ENCODE data around the gene POR.

Gene POR

DNA sequence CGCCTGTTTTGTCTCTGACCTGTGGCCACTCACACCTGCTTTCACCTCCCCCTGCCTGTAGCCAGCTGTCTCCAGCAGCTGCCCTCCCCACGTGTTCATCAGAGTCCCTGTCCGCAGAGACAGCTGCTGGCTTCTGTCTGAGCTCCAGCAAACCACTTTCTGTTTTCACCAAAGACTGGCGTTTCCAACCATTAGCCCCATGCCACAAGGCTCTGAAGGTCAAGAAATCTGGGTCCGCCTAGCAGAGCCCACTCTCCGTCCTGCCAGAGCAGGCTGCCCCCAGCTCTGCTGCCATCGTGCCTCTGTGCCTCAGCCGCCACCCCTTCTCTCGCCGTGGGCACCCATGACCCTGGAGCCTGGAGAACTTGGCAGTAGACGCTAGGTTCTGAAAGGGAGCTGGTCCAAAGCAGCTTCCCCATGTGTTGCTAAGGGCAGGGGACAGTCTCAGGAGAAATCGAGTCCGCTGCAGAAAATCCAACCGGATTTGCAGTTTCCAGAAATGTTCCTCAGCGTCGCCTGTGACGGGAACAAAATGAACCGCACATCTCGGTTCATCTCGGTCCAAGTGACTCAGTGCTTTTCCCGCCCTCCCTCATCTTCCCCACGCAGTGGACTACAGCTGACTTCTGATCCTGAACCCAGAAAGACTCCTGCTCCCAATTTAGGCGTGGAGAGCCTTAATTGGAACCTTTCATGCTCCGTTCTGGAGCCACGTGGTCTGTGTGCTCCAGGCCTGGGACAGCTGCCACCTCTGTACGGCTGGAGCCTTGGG, 51.4 kb downstream of the POR start:
- peak overlapping the region in 2 of 11 experiments; percentile 14 to 19; a peak in 3 of 22 replicates for H3K9ac ChIP-seq
- peaks cover 11 to 85% (median 56%) of the 10 kb centered on the region in 11 experiments; a peak in 21 of 22 replicates for H3K36me3 ChIP-seq
- no peaks in the 10 kb centered on the region for H3K27me3 ChIP-seq
- no peak overlapping the region for H3K4me3 ChIP-seq
- peak overlapping the region in 4 of 11 experiments; percentile 18 to 73 (median 58); a peak in 3 of 22 replicates for H3K4me2 ChIP-seq
- H3K4me1 ChIP-seq, result peaks cover 22 to 60% (median 30%) of the 10 kb centered on the region in 10 experiments; a peak in 19 of 20 replicates
- 0 out of 22 replicates have a peak overlapping the region, but pooled peaks of 1 of the 11 experiments have one; percentile 2 for H3K27ac ChIP-seq
- no peaks in the 10 kb centered on the region for H3K9me3 ChIP-seq (replicated peaks in 1 of 11)
- no peak for TF ChIP-seq Cebpa-rat (IDR thresholded peaks at IDR 0.05)
- peaks cover 16 to 97% (median 75%) of the 10 kb centered on the region in 11 experiments; a peak in 21 of 22 replicates for H4K20me1 ChIP-seq

DNA sequence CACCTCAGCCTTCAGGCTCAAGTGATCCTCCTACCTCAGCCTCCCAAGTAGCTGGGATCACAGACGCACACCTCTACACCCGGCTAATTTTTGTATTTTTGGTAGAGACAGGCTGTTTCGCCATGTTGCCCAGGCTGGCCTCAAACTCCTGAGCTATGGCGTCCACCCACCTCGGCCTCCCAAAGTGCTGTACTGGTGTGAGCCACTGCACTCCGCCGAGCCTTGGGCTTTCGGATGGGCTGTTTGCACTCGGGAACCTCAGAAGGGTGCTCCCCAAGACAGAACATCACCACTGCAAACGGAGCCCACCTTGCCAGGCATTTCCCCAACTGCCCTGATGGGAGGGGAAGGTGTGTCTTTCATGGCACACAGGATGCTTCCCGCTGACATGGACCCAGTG, 52.1 kb downstream of the POR start:
- no peak overlapping the region for H3K4me3 ChIP-seq
- no peaks in the 10 kb centered on the region for H3K27me3 ChIP-seq
- H3K9me3 ChIP-seq (replicated peaks in 1 of 11), result no peaks in the 10 kb centered on the region
- H3K4me2 ChIP-seq, result peak overlapping the region in 8 of 11 experiments; percentile 30 to 73 (median 58); a peak in 15 of 22 replicates
- H3K9ac ChIP-seq, result no peak overlapping the region
- H4K20me1 ChIP-seq, result peaks cover 16 to 99% (median 79%) of the 10 kb centered on the region in 11 experiments; a peak in 21 of 22 replicates
- H3K4me1 ChIP-seq, result peaks cover 29 to 67% (median 36%) of the 10 kb centered on the region in 10 experiments
- peaks cover 11 to 78% (median 50%) of the 10 kb centered on the region in 11 experiments; a peak in 20 of 22 replicates for H3K36me3 ChIP-seq
- no peak overlapping the region for H3K27ac ChIP-seq
- TF ChIP-seq Cebpa-rat (IDR thresholded peaks at IDR 0.05), result no peak

DNA sequence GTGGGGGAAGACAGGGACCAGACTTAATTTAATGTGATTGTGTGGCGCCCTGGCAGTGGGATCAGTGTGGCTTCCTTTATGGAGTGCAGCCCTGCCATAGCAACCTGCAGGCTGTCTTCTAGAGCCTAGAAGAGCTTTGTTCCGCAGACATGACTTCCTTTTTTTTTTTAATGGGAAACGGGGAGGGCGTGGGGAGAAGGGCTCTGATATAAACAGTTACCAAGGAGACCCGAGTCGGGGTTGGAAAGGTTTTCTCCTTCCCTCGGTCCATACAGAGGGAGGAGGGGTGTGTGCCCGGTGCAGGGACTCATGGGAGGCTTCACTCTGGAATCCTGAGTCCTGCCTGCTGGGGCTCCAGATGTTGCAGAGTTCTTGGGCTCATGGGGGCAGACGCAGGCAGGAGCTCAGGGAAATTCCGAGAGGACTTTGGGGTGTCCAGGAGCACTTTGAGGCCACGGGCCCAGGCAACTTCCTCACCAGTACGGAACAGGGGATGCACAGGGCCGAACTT, 52.6 kb downstream of the POR start:
- Histone ChIP-seq H3K4me1 (peaks cover 34 to 67% (median 41%) of the 10 kb centered on the region in 10 experiments), H3K9ac (peak overlapping the region in 1 of 11 experiments; percentile 37; a peak in 1 of 22 replicates), H3K4me2 (peak overlapping the region in 9 of 11 experiments; percentile 24 to 73 (median 56); a peak in 16 of 22 replicates), H3K27me3 (no peaks in the 10 kb centered on the region), H3K36me3 (peaks cover 12 to 75% (median 50%) of the 10 kb centered on the region in 11 experiments; a peak in 21 of 22 replicates), H3K4me3 (no peak overlapping the region), H3K9me3 (replicated peaks in 1 of 11) (no peaks in the 10 kb centered on the region), H3K27ac (0 out of 22 replicates have a peak overlapping the region, but pooled peaks of 1 of the 11 experiments have one; percentile 6), H4K20me1 (peaks cover 16 to 99% (median 79%) of the 10 kb centered on the region in 11 experiments; a peak in 21 of 22 replicates)
- TF ChIP-seq Cebpa-rat (IDR thresholded peaks at IDR 0.05), result no peak

DNA sequence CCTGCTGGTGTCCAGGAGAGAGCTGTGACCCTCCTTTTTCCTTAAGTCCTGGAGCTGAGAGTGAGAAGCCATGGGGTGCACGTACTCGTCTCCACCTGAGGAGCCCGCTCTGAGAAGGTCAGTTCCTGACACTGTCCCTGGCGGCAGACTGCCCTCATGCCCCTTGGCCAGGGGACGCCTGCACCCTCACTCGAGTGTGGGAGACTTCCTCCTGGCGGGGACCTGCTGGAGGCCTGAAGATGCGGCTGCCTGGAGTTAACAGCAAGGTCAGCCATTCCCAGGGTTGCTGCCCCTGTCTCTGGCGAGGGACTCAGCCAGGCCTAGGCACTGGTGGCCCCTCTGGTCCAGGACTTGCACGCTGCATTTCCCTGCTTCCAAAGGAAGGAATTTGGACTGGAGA, 53.1 kb downstream of the POR start:
- H3K27ac ChIP-seq, result 0 out of 22 replicates have a peak overlapping the region, but pooled peaks of 1 of the 11 experiments have one; percentile 6
- H4K20me1 ChIP-seq, result peaks cover 16 to 97% (median 76%) of the 10 kb centered on the region in 11 experiments; a peak in 21 of 22 replicates
- no peaks in the 10 kb centered on the region for H3K9me3 ChIP-seq (replicated peaks in 1 of 11)
- H3K27me3 ChIP-seq, result no peaks in the 10 kb centered on the region
- no peak for TF ChIP-seq Cebpa-rat (IDR thresholded peaks at IDR 0.05)
- peaks cover 15 to 75% (median 53%) of the 10 kb centered on the region in 11 experiments; a peak in 21 of 22 replicates for H3K36me3 ChIP-seq
- H3K9ac ChIP-seq, result peak overlapping the region in 1 of 11 experiments; percentile 37; a peak in 1 of 22 replicates
- H3K4me1 ChIP-seq, result peaks cover 31 to 67% (median 41%) of the 10 kb centered on the region in 10 experiments
- peak overlapping the region in 7 of 11 experiments; percentile 24 to 73 (median 59); a peak in 10 of 22 replicates for H3K4me2 ChIP-seq
- no peak overlapping the region for H3K4me3 ChIP-seq

DNA sequence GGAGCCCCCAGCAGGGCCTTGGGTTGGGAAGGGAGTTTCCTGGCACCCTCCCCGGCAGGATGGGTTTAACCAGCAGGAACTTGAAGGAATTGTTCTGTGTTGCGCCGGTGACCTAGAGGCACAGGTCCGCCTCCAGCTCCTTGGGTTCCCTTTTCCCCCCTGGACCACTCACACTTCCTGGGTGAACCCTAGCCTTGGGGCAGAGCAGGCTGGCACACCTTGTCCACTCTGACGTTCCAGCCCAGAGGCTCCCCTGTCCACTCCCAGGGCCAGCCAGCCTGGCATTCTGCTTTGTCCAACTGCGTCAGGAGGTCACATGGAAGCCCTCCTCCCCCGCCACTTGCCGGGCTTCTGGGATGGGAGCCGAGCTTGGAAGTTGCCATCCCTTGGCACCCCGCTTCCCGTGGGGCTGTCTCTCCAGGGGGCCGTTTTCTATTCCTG, 53.6 kb downstream of the POR start:
- Histone ChIP-seq H4K20me1 (peaks cover 16 to 91% (median 71%) of the 10 kb centered on the region in 11 experiments; a peak in 21 of 22 replicates), H3K4me1 (peaks cover 29 to 66% (median 37%) of the 10 kb centered on the region in 10 experiments), H3K27ac (no peak overlapping the region), H3K36me3 (peaks cover 21 to 75% (median 53%) of the 10 kb centered on the region in 11 experiments), H3K4me3 (no peak overlapping the region), H3K9ac (no peak overlapping the region), H3K9me3 (replicated peaks in 1 of 11) (no peaks in the 10 kb centered on the region), H3K27me3 (no peaks in the 10 kb centered on the region), H3K4me2 (no peak overlapping the region)
- TF ChIP-seq Cebpa-rat (IDR thresholded peaks at IDR 0.05), result no peak

DNA sequence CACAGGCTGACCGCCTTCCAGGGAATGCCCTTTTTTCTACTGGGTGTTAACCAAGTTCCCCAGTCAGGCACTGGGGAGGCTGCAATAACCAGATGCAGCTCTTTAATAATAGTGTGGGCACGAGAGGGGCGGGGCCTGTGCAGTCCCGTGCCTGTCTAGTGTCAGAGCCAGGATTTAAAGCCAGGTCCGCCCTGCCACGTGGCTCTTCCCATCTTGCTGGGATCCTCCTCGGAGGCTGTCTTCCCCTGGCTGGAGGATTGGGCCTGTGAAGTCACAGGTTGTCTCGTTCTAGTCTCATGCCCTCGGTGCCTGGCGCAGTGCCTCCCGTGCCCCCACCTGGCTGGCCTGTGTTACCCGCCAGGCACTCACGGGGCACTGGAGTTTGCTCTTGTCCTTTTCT, 54.2 kb downstream of the POR start:
- Histone ChIP-seq H3K27ac (no peak overlapping the region), H3K4me1 (peaks cover 29 to 66% (median 37%) of the 10 kb centered on the region in 10 experiments), H3K27me3 (no peaks in the 10 kb centered on the region), H3K4me3 (no peak overlapping the region), H3K4me2 (no peak overlapping the region), H4K20me1 (peaks cover 16 to 86% (median 70%) of the 10 kb centered on the region in 11 experiments; a peak in 21 of 22 replicates), H3K9me3 (replicated peaks in 1 of 11) (no peaks in the 10 kb centered on the region), H3K36me3 (peaks cover 26 to 75% (median 56%) of the 10 kb centered on the region in 11 experiments), H3K9ac (no peak overlapping the region; a peak in 1 of 22 replicates)
- TF ChIP-seq Cebpa-rat (IDR thresholded peaks at IDR 0.05), result no peak

DNA sequence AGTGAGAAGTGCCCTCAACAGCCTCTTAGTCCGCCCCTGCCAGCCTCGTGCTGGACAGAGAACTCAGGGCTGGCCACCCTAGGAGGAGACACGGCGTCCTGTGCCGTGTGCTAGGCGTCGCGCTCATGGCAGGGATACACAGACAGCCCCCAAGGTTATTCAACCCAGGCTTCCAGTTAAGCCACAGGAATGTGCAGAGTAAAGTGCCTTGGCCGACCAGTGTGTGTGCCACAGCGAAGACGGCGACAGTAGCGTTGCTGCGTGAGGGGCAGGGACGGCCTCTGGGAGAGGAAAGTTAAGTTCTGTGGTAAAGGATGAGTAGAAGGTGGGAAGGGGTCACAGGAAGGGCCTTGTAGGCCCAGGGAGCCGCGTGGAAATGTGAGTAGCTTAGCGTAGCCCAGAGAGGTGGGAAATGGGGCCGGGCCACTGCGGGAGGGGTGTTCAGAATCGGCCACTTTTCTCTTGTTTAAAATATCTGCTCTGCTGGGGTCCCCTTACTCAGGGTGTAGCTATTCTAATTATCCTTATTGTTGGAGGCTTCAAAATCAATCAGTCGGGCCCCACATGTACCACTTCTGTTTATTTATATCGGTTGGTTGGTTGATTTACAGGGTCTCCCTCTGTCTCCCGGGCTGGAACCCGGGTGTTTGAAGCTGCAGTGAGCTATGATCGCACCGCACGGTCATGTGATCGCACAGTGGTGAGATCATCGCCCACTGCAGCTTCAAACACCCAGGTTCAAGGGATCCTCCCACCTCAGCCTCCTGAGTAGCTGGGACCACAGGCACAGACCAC, 54.9 kb downstream of the POR start:
- Histone ChIP-seq H3K27me3 (no peaks in the 10 kb centered on the region), H3K4me3 (no peak overlapping the region), H3K9me3 (replicated peaks in 1 of 11) (no peaks in the 10 kb centered on the region), H3K36me3 (peaks cover 26 to 75% (median 60%) of the 10 kb centered on the region in 11 experiments), H3K4me1 (peaks cover 29 to 66% (median 37%) of the 10 kb centered on the region in 10 experiments), H3K27ac (no peak overlapping the region), H3K9ac (no peak overlapping the region; a peak in 1 of 22 replicates), H4K20me1 (peaks cover 16 to 82% (median 70%) of the 10 kb centered on the region in 11 experiments; a peak in 21 of 22 replicates), H3K4me2 (no peak overlapping the region)
- no peak for TF ChIP-seq Cebpa-rat (IDR thresholded peaks at IDR 0.05)

Data from BLaER1 treated with 17β-estradiol and CSF1 and Interleukin-3, amounts not matched to agents 10 nM and 100 nM (cell line).